SK-N-MC (cell line): Measurements from ENCODE around the gene GSTA2.

Source experiments
- DNase-seq: peaks from one replicate; pipeline ENCODE4 v3.0.0-alpha.2; 2011; ENCODE audit warnings: low read depth, low spot score
- H3K27ac ChIP-seq: fragments of 200-600 bp; sonication (generic); 2 replicates; pipeline ENCODE4 v1.5.1; 2016; ENCODE audit warnings: mixed run types
- H3K36me3 ChIP-seq: fragments of 200-600 bp; sonication (generic); 2 replicates; pipeline ENCODE4 v1.6.1; 2017; ENCODE audit warnings: antibody characterized with exemption, low read length, mixed read lengths; ENCODE audit not compliant: insufficient read depth
- H3K4me3 ChIP-seq: fragments of 200-600 bp; sonication (generic); 2 replicates; pipeline ENCODE4 v1.5.1; 2016
- H3K9ac ChIP-seq: fragments of 200-600 bp; sonication (generic); 2 replicates; pipeline ENCODE4 v1.8.0; 2017; ENCODE audit warnings: mixed run types, mixed read lengths; ENCODE audit not compliant: insufficient read length
- H3K9me3 ChIP-seq: fragments of 200-600 bp; sonication (generic); 2 replicates; pipeline ENCODE4 v1.6.1; 2017; ENCODE audit warnings: low read depth, mild to moderate bottlenecking, antibody characterized with exemption, low read length, moderate library complexity, mixed read lengths
- EZH2 ChIP-seq: fragments of 200-600 bp; sonication (generic); IDR thresholded peaks from one replicate; pipeline ENCODE4 v1.6.1; 2017; ENCODE audit warnings: antibody characterized with exemption
- FOXP2 ChIP-seq: optimal IDR thresholded peaks from 2 replicates; pipeline ENCODE3; 2011; ENCODE audit warnings: mild to moderate bottlenecking, moderate library complexity; ENCODE audit not compliant: insufficient read depth; ENCODE audit errors: extremely low read length, control extremely low read depth
- POLR2AphosphoS5 ChIP-seq: IDR thresholded peaks from 2 replicates; pipeline ENCODE4 v1.6.1; 2012; ENCODE audit warnings: mild to moderate bottlenecking, low read depth, low read length, borderline replicate concordance

GSTA2 gene

GRCh38 chr6:52741872-52742271 is 21.4 kb downstream of the GSTA2 start:
- no peak for TF ChIP-seq EZH2
- no peak for TF ChIP-seq POLR2AphosphoS5
- no peak for TF ChIP-seq FOXP2
- Histone ChIP-seq H3K36me3 (no peaks in the 10 kb centered on the region), H3K9me3 (no peaks in the 10 kb centered on the region), H3K27ac (no peak overlapping the region), H3K9ac (no peak overlapping the region), H3K4me3 (no peak overlapping the region)
- no peak for DNase-seq

- Histone ChIP-seq H3K27ac (no peak overlapping the region), H3K9ac (no peak overlapping the region), H3K9me3 (no peaks in the 10 kb centered on the region), H3K36me3 (no peaks in the 10 kb centered on the region), H3K4me3 (no peak overlapping the region)
- no peak for DNase-seq
- TF ChIP-seq POLR2AphosphoS5, result no peak
- TF ChIP-seq EZH2, result no peak
- no peak for TF ChIP-seq FOXP2
Observed at GRCh38 chr6:52739627-52740026, 23.6 kb downstream of the GSTA2 start.

- Histone ChIP-seq H3K4me3 (no peak overlapping the region), H3K9me3 (no peaks in the 10 kb centered on the region), H3K36me3 (no peaks in the 10 kb centered on the region), H3K9ac (no peak overlapping the region), H3K27ac (no peak overlapping the region)
- no peak for DNase-seq
- no peak for TF ChIP-seq EZH2
- TF ChIP-seq FOXP2, result no peak
- no peak for TF ChIP-seq POLR2AphosphoS5
Observed at GRCh38 chr6:52739134-52739533, 24.1 kb downstream of the GSTA2 start.

GRCh38 chr6:52736145-52736544 is 27.1 kb downstream of the GSTA2 start:
- DNase-seq, result no peak
- H3K27ac ChIP-seq, result no peak overlapping the region
- TF ChIP-seq EZH2 (no peak), POLR2AphosphoS5 (no peak)
- no peaks in the 10 kb centered on the region for H3K36me3 ChIP-seq
- H3K4me3 ChIP-seq, result no peak overlapping the region
- H3K9me3 ChIP-seq, result no peaks in the 10 kb centered on the region
- H3K9ac ChIP-seq, result no peak overlapping the region

GRCh38 chr6:52735071-52735470 is 28.2 kb downstream of the GSTA2 start:
- Histone ChIP-seq H3K36me3 (no peaks in the 10 kb centered on the region), H3K9me3 (no peaks in the 10 kb centered on the region), H3K27ac (no peak overlapping the region), H3K4me3 (no peak overlapping the region), H3K9ac (no peak overlapping the region)
- no peak for TF ChIP-seq FOXP2
- no peak for TF ChIP-seq EZH2
- TF ChIP-seq POLR2AphosphoS5, result no peak
- DNase-seq, result no peak

GRCh38 chr6:52734072-52734471 is 29.2 kb downstream of the GSTA2 start:
- no peak overlapping the region for H3K9ac ChIP-seq
- TF ChIP-seq POLR2AphosphoS5, result no peak
- TF ChIP-seq FOXP2, result no peak
- no peak for TF ChIP-seq EZH2

GRCh38 chr6:52733172-52733571 is 30.1 kb downstream of the GSTA2 start:
- no peak for DNase-seq
- H3K9ac ChIP-seq, result no peak overlapping the region
- no peaks in the 10 kb centered on the region for H3K9me3 ChIP-seq
- no peak overlapping the region for H3K4me3 ChIP-seq
- no peaks in the 10 kb centered on the region for H3K36me3 ChIP-seq
- H3K27ac ChIP-seq, result no peak overlapping the region
- TF ChIP-seq FOXP2, result no peak
- no peak for TF ChIP-seq POLR2AphosphoS5
- no peak for TF ChIP-seq EZH2

More at GRCh38 chr6:52734072-52734471, 29.2 kb downstream of the GSTA2 start:
- H3K4me3 ChIP-seq, result no peak overlapping the region
- H3K9me3 ChIP-seq, result no peaks in the 10 kb centered on the region
- H3K27ac ChIP-seq, result no peak overlapping the region
- H3K36me3 ChIP-seq, result no peaks in the 10 kb centered on the region
- no peak for DNase-seq

- H3K4me3 ChIP-seq, result no peak overlapping the region
- H3K36me3 ChIP-seq, result no peaks in the 10 kb centered on the region
- no peak overlapping the region for H3K27ac ChIP-seq
- TF ChIP-seq FOXP2 (no peak), POLR2AphosphoS5 (no peak), EZH2 (no peak)
- no peak for DNase-seq
- H3K9ac ChIP-seq, result no peak overlapping the region
- no peaks in the 10 kb centered on the region for H3K9me3 ChIP-seq
Observed at GRCh38 chr6:52731719-52732118, 31.6 kb downstream of the GSTA2 start.

GRCh38 chr6:52729576-52729975 is 33.7 kb downstream of the GSTA2 start:
- Histone ChIP-seq H3K36me3 (no peaks in the 10 kb centered on the region), H3K27ac (no peak overlapping the region), H3K4me3 (no peak overlapping the region), H3K9ac (no peak overlapping the region), H3K9me3 (no peaks in the 10 kb centered on the region)
- no peak for DNase-seq
- TF ChIP-seq FOXP2 (no peak), EZH2 (no peak), POLR2AphosphoS5 (no peak)
